Measurements from ENCODE around the gene ATF5.

- no peak for TF ChIP-seq CTCF (conservative IDR thresholded peaks at IDR 0.05 in 1 of 2, IDR thresholded peaks at IDR 0.05 in 1 of 2; ENCODE audit: low read depth in 1 of 2, low read length in 2 of 2)
- TF ChIP-seq EZH2 (IDR thresholded peaks at IDR 0.05; ENCODE audit: low read length, missing control alignments) = no peak
These were observed 21.0 kb downstream of the ATF5 start for GRCh38 chr19:49949742-49950589.

Data from fibroblast of lung (primary cell).